Measurements from ENCODE around the gene PATE2. TPM values are rescaled to one million over a fixed set of nuclear protein-coding genes. Genes with fewer than 3 reads are reported as not detected.
A peak's percentile ranks its signal among the peaks of the same experiment; 100 is the strongest.

Gene PATE2
- total RNA-seq (0.11 TPM in 1 of 2 replicates, not detected in the other), polyA plus RNA-seq (not detected in 2 replicates)

GRCh38 chr11:125778728-125779127, at the start of gene PATE2:
Gene PATE2, minus strand, starts transcription at chr11:125778828. Its CDS starts 55 bp downstream, at chr11:125778773.
- TF ChIP-seq CTCF (IDR thresholded peaks at IDR 0.05; ENCODE audit: low read depth, low read length): no peak
- no peak for DNase-seq (ENCODE audit: low read depth in 1 of 2, low spot score in 1 of 2)
- H3K9me3 ChIP-seq (ENCODE audit: low read depth): no peaks in the 10 kb centered on the region
- no peaks in the 10 kb centered on the region for H3K36me3 ChIP-seq
- no peak within 1 kb of the TSS for H3K27ac ChIP-seq
- H3K27me3 ChIP-seq: no peaks in the 10 kb centered on the region
- no peak within 1 kb of the TSS for H3K4me3 ChIP-seq
- H3K4me1 ChIP-seq (ENCODE audit: low read depth): no peaks in the 10 kb centered on the region

GRCh38 chr11:125807909-125808308, 29.3 kb upstream of the PATE2 start:
- DNase-seq (ENCODE audit: low read depth in 1 of 2, low spot score in 1 of 2): peak in 1 of 2 donors; percentile 37
- Histone ChIP-seq H3K27me3 (no peaks in the 10 kb centered on the region), H3K4me3 (no peak overlapping the region), H3K9me3 (ENCODE audit: low read depth) (no peaks in the 10 kb centered on the region), H3K4me1 (ENCODE audit: low read depth) (no peaks in the 10 kb centered on the region), H3K36me3 (no peaks in the 10 kb centered on the region), H3K27ac (no peak overlapping the region)
- TF ChIP-seq CTCF (IDR thresholded peaks at IDR 0.05; ENCODE audit: low read depth, low read length): no peak

- Histone ChIP-seq H3K4me3 (no peak overlapping the region), H3K36me3 (no peaks in the 10 kb centered on the region), H3K9me3 (ENCODE audit: low read depth) (peaks cover 5% of the 10 kb centered on the region), H3K27me3 (no peaks in the 10 kb centered on the region), H3K27ac (no peak overlapping the region), H3K4me1 (ENCODE audit: low read depth) (no peaks in the 10 kb centered on the region)
- no peak for TF ChIP-seq CTCF (IDR thresholded peaks at IDR 0.05; ENCODE audit: low read depth, low read length)
- DNase-seq (ENCODE audit: low read depth in 1 of 2, low spot score in 1 of 2): no peak
Observed at GRCh38 chr11:125802387-125802786, 23.8 kb upstream of the PATE2 start.

- Histone ChIP-seq H3K4me3 (no peak overlapping the region), H3K9me3 (ENCODE audit: low read depth) (peaks cover 5% of the 10 kb centered on the region), H3K36me3 (no peaks in the 10 kb centered on the region), H3K4me1 (ENCODE audit: low read depth) (no peaks in the 10 kb centered on the region), H3K27ac (no peak overlapping the region), H3K27me3 (no peaks in the 10 kb centered on the region)
- no peak for DNase-seq (ENCODE audit: low read depth in 1 of 2, low spot score in 1 of 2)
- no peak for TF ChIP-seq CTCF (IDR thresholded peaks at IDR 0.05; ENCODE audit: low read depth, low read length)
Observed at GRCh38 chr11:125799808-125800207, 21.2 kb upstream of the PATE2 start.

- Histone ChIP-seq H3K4me1 (ENCODE audit: low read depth) (no peaks in the 10 kb centered on the region), H3K36me3 (no peaks in the 10 kb centered on the region), H3K27me3 (no peaks in the 10 kb centered on the region), H3K4me3 (no peak overlapping the region), H3K27ac (no peak overlapping the region), H3K9me3 (ENCODE audit: low read depth) (peaks cover 5% of the 10 kb centered on the region)
- DNase-seq (ENCODE audit: low read depth in 1 of 2, low spot score in 1 of 2): no peak
- TF ChIP-seq CTCF (IDR thresholded peaks at IDR 0.05; ENCODE audit: low read depth, low read length): no peak
Observed at GRCh38 chr11:125797641-125798040, 19.0 kb upstream of the PATE2 start.

GRCh38 chr11:125790825-125791224, 12.2 kb upstream of the PATE2 start:
- no peaks in the 10 kb centered on the region for H3K36me3 ChIP-seq
- DNase-seq (ENCODE audit: low read depth in 1 of 2, low spot score in 1 of 2): no peak
- no peaks in the 10 kb centered on the region for H3K9me3 ChIP-seq (ENCODE audit: low read depth)
- no peaks in the 10 kb centered on the region for H3K27me3 ChIP-seq
- no peak for TF ChIP-seq CTCF (IDR thresholded peaks at IDR 0.05; ENCODE audit: low read depth, low read length)
- no peaks in the 10 kb centered on the region for H3K4me1 ChIP-seq (ENCODE audit: low read depth)
- no peak overlapping the region for H3K27ac ChIP-seq
- H3K4me3 ChIP-seq: no peak overlapping the region

All from cardiac muscle cell (in vitro differentiated cells and primary cell).